ENCODE data around the gene RTL10. TPM values are rescaled to one million over a fixed set of nuclear protein-coding genes. Genes with fewer than 3 reads are reported as not detected.

RTL10 gene
- total RNA-seq, 2 donors from 2014 or later: 6.8 to 7.7 TPM

DNA sequence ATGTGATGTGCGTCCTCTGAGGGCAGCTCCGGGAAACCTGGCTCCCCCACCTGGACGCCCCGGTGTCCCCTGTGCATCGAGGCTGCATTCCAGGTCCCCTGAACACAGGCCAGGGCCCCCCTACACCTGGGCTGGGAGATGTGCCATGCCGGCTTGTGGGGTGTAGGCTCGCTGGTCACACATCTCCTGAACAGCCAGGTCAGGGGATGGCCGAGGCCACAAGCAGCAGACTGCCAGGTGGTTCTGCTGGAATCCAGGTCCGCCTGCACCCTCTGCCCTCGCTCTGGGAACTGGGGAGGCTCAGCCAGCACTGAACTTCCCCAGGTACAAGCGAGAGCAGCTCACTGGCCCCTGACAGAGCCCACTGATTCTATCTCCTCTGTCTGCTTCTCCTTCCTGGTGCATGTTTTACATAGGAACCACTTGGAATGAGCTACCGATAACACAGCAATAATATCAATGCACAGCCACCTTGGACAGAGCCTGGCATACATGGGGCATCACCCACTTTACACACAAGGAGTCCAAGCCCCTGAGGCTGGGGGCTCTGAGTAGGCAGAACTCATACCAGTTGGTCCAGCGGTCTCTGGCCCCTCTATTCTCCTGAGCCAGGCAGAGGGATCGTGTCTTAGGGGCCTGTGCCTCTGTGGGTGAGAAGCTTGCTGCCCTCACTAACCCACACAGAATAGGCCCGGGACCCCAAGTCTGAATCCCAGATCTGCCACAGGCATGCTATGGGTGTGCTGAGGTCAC, 47.3 kb downstream of the RTL10 start:
- peak; percentile 17 for DNase-seq
- intact Hi-C loops (cut with DNase I): no loop called here
- ATAC-seq: no peak

DNA sequence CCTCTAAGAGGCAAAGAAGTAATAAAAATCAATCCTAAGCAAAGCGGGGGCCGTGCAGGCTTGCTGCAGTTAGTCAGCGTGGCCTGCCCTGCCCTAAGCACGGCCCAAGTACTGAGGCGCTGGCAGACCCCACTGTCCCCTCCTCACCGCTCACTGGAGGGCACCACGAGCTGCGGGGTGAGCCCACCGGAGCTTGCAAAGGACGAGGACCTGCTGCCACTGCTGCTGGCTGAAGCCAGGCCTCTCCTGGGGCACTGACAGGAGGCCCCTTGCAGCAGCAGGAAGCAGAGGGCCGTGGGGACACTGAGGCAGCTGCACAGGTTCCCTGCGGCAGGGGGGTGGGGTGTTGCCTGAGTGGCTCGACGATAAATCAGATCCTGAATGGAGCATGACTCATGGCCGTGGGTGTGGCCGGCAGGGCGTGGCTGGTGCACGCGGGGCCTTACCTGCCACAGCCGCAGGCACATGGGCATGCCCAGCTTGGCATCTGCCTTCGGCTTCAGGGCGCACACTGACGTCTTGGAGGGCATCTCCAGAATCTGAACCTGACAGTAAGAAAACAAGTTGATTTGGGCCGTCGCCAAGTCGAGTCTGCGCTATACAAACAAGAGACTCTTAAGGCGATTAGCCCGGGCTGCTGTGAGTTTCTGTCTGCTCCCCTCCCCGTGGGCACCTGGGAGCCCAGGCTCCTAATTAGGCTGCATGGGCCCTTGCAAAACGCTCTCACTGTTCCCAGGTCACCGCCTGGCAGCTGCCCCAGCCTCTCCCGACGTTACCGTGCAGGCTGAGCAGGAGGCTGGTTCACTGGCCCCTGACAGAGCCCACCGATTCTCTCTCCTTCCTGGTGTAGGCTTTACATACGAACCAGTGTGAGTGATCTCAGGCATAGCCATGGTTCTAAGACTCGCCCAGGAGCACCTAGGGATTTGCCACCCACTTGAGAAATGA, 48.2 kb downstream of the RTL10 start:
- DNase-seq (peak; percentile 25), ATAC-seq (peak in 1 of 2 donors; percentile 13)
- intact Hi-C loops (cut with DNase I): no loop called here

DNA sequence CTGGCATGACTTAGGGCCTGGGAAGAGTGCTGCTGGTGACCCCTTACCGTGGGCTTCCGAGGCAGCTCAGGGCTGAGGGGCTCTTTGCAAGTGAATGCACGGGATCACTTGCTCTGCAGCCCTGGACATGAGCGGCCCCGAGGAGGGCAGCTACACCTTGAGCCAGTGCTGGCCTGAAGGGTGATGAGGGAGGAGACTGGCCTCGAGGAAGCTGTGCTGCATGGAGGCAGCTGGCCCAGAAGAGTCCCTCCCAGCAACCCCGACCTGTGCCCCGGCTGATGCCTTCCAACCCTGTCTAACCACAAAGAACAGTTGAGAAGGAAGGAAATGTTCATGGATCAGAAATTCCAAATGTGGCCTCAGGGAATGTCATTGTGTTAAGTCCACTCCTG, 48.9 kb downstream of the RTL10 start:
- ATAC-seq (no peak), DNase-seq (peak; percentile 12)
- intact Hi-C loops (cut with DNase I): no loop called here

Other genes starting within 250 kb of the RTL10 start
- 100 to 1,000 TPM; 118 to 127 TPM for gene SEPTIN5, start 140.4 kb downstream of the RTL10 start, total RNA-seq
- gene GP1BB, start 131.3 kb downstream of the RTL10 start, total RNA-seq: not detected
- 1 to 10 TPM in 1 of 2 donors, under 1 TPM in 1; 0.47 to 2.4 TPM for gene TBX1, start 94.1 kb downstream of the RTL10 start, total RNA-seq
- 1 to 10 TPM; 2.5 to 4.5 TPM for gene GNB1L, start within 50 bp of the RTL10 start, total RNA-seq
- gene COMT, start 86.9 kb upstream of the RTL10 start, total RNA-seq: 100 to 1,000 TPM; 101 to 103 TPM
- 10 to 100 TPM; 22.7 to 29.6 TPM for gene TXNRD2, start 86.9 kb upstream of the RTL10 start, total RNA-seq
- gene ARVCF, start 161.9 kb upstream of the RTL10 start, total RNA-seq: 10 to 100 TPM; 12.5 to 13.4 TPM
- 10 to 100 TPM; 55.0 to 80.0 TPM for gene TANGO2, start 166.2 kb upstream of the RTL10 start, total RNA-seq
- gene DGCR8, start 225.4 kb upstream of the RTL10 start, total RNA-seq: 10 to 100 TPM; 13.3 to 19.9 TPM

All from left cardiac atrium (tissue), 4 donors.